Transverse colon (tissue), 3 donors: Measurements from ENCODE around the gene GRB2.

Experiments
- CTCF ChIP-seq, 5 experiments: fragments of 200-600 bp in 3 of 5; fragments of 450-650 bp in 2 of 5; sonication (generic) in 3 of 5; IDR thresholded peaks; 1 replicate in 2 of 5; 2 replicates in 3 of 5; pipeline ENCODE4 v1.5.1; 2016 to 2017; ENCODE audit warnings: antibody characterized with exemption in 5 of 5, inconsistent platforms in 3 of 5, mild to moderate bottlenecking in 2 of 5, moderate library complexity in 1 of 5
- POLR2A ChIP-seq: fragments of 450-650 bp; IDR thresholded peaks from one replicate; pipeline ENCODE4 v1.6.1; 2016; ENCODE audit warnings: antibody characterized with exemption, mild to moderate bottlenecking, moderate library complexity

GRCh38 chr17:75341784-75342486 lies 63.5 kb downstream of the GRB2 start:
- no peak for TF ChIP-seq CTCF (IDR thresholded peaks at IDR 0.05)
- TF ChIP-seq POLR2A, result no peak
